Measurements from ENCODE around the gene PILRA. TPM values are rescaled to one million over a fixed set of nuclear protein-coding genes. Genes with fewer than 3 reads are reported as not detected.

Gene PILRA
- total RNA-seq, 1 experiment from 2014 or later = 0.57 TPM

DNA sequence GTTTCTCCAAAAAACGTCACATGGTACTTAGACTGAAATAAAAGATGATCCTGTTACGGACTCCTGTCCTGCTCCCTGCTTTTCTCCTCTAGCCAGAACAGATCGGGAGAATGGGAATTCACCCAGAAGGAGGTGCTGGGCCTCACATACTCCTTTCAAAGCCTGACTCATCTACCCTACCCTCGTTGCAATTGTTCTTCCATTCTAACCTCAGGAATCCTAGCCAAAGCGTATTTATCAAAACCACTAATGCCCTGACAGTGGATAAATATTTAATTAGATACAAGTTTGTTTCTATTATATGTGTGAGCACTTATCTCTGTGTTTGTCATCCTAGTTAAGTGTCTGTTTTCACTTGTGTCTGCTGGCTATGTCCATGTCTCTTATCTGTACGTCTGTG is 33.5 kb downstream of the PILRA start:
- DNase-seq (ENCODE audit: extremely low read depth, low read depth) = no peak

DNA sequence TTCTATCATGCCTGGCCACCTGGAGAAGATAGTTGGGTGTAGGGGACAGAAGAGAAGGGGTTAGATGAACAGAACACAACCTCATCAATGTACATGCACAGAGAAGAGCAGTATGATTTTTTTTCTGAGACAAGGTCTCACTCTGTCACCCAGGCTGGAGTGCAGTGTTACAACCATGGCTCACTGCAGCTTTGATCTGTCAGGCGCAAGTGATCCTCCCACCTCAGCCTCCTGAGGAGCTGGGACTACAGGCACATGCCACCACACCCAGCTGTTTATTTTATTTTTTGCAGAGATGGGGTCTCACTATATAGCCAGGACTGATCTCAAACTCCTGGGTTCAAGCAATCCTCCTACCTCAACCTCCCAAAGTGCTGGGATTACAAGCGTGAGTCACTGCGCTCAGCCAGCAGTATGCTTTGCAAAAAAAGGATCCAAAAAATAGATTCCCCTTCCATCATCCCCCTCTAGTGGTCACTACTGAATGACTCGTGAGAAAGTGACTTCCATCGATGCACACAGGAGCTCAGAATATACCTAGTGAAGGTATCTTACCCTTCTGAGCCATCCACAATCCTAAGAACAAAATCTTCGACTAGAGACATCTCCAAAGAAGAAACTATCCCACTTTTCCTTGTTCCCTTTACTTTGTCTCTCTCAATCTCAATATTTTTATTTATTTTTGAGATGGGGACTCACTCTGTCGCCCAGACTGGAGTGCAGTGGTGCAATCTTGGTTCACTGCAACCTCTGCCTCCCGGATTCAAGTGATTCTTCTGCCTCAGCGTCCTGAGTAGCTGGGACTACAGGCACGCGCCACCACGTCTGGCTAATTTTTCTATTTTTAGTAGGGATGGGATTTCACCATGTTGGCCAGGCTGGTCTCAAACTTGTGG is 34.2 kb downstream of the PILRA start:
- peak; percentile 65 for DNase-seq (ENCODE audit: extremely low read depth, low read depth)

DNA sequence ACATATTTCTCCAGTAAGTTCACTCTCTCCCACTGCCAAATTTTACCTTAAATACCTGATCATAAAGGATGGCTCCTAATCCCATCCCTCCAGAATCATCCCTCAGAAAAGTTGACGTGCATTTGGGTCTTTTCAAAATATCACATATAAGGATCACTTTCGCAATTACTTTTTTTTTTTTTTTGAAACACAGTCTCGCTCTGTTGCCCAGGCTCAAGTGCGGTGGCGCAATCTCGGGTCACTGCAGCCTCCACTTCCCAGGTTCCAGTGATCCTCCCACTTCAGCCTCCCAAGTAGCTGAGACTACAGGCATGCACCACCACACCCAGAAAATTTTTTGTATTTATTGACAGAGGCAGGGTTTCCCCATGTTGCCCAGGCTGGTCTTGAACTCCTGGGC is 37.8 kb downstream of the PILRA start:
- no peak for DNase-seq (ENCODE audit: extremely low read depth, low read depth)

DNA sequence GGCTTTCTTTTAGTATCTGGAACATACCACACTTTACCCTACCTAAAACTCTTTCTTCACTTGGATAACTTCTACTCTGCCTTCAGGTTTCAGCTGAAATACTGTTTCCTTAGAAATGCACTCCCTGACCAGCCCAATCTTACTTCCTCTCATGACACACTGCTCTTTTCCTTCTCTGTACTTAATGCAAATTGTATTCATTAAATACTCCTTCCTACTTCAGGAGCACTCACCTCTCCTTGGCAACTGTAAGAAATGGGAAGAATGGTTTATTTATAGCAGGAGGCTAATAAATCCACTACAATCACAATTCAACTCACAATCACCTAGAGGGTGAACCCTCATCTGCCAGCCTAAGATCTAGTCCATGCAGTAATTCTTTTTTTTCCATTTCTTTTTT is 40.1 kb downstream of the PILRA start:
- DNase-seq (ENCODE audit: extremely low read depth, low read depth) = no peak

DNA sequence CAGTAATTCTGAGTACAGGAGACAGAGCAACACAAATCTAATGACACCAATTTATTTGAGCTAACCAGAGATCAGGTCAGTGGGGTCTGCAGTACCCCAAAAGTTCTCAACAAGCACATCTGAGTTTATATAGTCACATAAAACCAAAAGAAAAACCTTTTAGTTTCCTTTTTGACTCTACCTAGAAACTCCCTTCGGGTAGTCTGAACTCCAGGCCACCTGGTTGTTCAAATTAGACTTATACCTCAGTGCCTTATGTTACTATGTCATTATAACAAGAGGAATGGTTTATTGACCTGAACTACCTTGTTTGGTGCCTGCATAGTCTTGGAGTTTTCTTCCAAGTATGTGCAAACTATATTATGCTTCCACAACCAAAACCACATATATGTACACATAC is 40.6 kb downstream of the PILRA start:
- no peak for DNase-seq (ENCODE audit: extremely low read depth, low read depth)

DNA sequence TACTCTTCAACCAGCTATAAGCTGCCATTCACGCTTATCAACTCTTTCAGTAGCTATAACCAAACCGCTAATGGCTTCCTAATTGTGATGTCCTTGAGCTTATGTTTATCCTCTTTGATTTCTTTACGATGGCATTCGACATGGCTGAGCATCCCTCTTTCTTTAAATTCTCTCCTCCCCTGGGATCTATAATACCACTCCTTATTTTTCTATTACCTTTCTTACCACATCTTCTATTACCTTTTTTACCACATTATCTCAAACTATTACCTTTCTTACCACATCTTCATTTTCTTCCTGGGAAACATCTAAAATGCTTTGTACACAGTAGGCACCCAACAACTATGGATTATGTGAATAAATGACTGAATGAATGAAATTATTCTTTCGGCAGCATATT is 42.2 kb downstream of the PILRA start:
- DNase-seq (ENCODE audit: extremely low read depth, low read depth) = no peak

DNA sequence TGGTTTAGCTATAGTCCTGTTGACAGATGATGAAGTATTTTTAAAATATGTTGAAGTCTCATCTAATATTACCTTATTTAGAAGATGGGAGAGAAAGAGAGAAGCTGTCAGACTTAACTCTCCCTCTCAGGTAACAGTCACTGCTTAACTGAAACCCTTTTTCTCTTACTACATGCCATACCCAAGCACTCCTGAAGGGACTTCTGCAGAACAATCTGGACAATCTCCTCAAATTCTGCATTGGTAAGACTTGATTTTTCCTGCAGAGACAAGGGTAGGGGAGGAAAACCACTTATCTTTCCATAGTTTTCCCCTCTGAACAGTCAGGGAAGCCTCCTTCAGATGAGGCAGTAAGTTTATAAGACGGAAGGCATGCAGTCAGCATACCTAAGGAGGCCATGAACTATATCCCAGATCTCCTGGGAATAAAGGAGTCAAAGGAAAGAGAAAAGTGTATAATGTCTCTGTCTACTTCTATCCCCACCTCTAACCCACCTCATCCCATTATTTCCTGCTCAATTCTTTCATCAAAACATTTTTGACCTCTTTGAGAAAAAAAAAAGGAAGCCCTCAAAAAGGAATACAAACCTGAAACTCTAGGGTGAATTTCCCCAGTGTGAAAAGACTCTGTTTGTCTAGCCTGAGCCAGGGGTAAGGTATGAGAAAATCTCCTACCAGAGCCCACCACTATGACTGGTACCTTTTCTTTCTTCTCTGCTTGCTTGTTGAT is 45.8 kb downstream of the PILRA start:
- DNase-seq (ENCODE audit: extremely low read depth, low read depth) = no peak

DNA sequence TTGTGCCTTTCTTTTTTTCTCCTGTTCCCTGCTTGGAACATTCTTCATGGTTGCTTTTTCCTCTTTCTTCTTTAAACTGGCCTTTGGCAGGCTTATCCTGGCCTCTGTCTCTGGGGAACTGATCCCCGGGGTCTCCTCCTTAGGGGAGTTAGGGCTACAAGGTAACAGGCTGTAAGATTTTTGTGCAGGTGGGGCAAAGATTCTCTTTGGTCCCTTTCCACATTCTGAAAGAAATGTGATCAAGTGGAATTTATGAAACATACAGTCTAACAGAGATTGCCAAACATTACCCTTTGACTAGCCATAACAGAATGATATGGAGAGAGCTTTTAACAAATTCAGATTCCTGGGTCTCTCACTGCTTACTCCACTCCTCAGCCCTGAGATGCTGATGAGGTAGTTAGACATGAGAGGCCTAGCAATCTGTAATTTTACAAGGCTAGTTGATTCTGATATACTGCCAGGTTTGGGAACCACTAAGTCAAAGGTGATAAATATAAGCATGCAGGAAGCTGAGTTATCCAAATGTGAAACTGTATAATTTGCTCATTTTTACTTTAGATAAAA is 46.5 kb downstream of the PILRA start:
- no peak for DNase-seq (ENCODE audit: extremely low read depth, low read depth)

DNA sequence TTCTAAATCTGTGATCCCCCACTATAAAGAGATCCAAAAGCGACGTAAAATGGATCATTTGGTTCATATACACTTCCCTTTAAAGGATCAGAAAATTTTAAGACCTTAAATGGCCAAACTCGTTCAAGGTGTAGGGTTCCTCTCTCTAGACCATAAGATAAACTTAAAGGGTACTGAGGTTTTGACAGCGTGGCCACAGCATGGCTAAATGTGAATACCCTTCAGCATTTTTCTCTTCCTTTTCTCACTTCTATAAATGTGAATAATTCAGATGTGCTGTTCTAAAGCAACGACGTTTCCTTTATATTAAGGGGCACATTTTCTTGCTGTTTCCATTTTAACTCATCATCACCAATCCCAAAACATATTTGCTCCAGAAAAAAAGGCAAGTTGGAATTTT is 50.0 kb downstream of the PILRA start:
- DNase-seq (ENCODE audit: extremely low read depth, low read depth) = no peak

DNA sequence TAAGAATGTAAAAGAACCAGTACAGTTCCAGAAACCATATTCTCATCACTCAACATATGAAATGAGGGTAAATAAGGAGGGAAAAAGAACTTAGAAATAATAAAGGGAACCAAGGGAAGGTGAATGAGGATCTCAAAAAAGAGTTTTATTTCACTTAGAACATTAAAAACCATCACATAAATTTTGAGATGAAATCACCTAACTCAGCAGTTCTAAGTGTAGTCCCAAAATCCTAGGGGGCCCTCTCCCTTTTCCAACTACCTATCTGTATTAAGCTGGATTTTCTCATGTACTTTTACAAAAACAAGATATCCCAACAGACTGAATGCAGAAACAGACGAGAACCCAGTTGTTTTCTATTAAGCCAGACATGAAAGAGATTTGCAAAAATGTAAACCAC is 52.1 kb downstream of the PILRA start:
- no peak for DNase-seq (ENCODE audit: extremely low read depth, low read depth)

DNA sequence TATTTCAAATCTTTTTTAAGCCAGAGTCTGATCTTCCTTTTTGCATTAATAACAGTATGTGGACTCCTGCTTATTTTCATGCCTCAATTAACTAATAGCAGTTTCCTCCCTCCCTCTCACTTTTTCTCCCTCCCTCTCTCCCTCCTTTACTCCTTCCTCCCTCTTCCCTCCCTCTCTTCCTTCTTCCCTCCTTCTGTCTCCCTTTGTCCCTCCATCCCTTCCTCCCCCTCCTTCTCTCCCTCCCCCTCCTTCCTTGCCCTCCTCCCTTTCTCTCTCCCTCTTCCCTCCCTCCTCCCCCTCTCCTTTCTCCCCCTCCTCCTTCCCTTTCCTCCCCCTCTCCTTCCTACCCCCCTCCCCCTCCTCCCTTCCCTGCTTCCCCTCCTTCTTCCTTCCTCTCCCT is 53.2 kb downstream of the PILRA start:
- no peak for DNase-seq (ENCODE audit: extremely low read depth, low read depth)

DNA sequence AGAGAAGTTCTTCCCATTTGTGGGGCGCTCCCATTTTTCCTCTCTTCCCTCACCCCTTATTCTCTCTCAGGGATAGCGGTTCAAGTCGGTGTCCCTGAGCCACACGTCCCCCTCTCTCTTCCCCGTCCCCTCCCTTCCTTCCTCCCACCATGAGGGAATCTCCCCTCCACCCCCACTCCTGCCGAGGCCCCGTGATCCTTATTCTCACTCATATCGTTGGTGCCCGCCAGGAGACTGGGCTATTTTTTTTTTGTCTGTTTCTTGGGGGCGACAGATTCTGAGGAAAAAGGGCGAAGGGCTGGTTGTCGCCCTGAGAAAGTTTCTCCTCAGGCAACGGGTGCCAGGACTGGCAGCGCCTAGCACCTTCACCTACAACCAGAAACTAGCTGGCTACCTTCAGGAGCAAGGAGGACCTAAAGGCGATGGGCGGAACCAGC is 54.5 kb downstream of the PILRA start:
- DNase-seq (ENCODE audit: extremely low read depth, low read depth) = no peak

DNA sequence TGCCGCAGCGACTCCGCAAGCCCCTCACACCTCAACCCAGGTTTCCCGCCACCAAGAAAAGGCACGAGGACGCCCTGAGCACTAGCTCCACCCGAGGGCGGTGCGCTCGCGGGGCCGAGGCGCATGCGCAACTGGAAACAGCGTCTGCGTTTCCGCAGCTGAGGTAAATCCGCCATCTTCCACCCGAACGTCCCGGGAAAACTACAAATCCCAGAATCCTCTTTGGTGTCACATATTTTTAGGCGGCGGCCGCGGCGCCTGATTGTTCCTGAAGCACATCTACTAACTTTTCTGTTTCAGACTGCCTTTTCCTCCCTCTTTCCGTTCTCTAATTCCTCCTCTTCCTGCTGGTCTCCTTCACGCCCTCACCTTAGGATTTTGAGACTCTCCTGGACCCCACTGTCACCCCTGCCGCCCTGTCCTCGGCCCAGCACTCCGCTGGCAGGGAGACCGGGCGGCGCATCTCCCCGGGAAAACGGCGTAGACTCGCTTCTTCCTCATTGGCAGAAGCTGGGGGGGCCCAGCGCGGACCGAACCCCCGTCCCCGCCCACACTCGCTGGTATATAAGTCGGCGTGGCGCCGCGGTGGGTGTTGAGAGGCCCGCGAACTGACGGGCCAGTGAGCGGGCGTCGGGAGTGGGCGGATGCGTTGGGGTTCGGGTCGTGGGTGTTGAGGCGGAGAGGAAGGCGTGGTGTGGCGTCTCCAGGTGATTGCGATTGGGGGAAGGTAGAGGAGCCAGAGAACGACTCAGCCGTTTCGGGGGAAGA is 55.1 kb downstream of the PILRA start, which contains the start of gene ZCWPW1:
TSS of gene ZCWPW1 (minus strand) at position 505 of the 768 bp plus-strand sequence. CDS start 8,054 bp downstream, outside the sequence.
- DNase-seq (ENCODE audit: extremely low read depth, low read depth) = peak; percentile 96

DNA sequence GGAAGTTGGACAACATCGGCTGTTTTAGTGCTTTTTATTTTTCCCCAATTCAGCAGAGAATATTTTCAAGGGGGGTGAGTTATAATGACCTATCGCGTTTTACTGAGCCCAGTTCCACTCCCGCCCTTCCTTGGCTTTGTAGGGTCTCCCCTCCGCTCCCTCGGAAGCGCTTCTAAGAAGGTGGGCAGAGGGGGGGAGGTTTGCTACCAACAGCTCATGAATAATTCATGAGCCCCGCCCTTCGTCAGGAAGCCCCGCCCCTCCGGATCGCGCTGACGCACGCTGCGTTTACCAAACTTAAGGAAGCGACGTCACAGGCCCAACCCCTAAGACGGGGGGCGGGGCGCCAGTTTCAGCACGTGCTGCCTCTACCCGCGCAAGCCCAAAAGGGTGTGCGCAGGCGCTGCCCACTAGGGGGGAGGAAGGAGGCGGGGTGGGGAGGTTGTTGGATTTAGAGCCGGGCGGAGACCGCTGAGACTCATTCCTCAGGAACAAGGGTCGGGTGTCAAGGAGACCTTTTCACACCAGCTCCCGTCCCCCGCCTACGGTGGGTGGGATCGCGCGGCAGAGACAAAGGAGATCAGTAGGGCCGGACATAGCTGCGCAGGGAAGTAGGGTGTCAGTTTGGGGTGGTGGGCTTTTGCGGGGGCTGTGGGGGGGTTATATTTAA is 55.8 kb downstream of the PILRA start:
- peak; percentile 100 for DNase-seq (ENCODE audit: extremely low read depth, low read depth)

DNA sequence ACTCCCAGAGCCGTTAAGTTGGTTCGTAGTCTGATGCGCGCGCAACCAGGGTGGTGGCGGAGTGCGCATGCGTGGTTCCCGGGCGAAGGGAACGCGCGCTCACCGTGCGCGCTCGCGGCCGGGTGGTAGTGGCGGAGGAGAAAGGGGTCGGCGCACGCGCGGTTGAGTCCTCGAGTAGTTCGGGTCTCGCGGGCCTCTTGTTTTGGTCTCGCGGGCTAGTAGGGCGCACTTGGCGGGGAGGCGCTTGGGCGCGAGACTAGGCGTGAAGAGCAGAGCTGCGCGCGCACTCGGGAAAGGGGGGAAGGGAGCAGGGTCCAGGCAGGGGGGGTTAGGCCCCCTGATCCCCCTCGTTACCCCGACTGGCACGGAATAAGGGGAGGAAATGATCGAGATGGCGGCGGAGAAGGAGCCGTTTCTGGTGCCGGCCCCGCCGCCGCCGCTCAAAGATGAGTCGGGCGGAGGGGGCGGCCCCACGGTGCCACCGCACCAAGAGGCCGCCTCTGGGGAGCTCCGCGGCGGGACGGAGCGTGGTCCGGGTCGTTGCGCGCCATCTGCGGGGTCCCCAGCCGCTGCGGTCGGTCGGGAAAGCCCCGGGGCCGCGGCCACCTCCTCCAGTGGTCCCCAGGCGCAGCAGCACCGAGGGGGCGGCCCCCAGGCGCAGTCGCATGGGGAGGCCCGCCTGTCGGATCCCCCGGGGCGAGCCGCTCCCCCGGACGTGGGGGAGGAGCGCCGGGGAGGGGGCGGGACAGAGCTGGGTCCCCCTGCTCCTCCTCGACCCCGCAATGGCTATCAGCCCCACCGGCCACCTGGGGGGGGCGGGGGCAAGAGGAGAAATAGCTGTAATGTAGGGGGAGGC is 56.6 kb downstream of the PILRA start, which contains the start of gene MEPCE:
TSS of gene MEPCE (plus strand) at position 195 of the 856 bp plus-strand sequence. CDS start at position 383, 188 bp downstream.
- DNase-seq (ENCODE audit: extremely low read depth, low read depth) = peak; percentile 95

DNA sequence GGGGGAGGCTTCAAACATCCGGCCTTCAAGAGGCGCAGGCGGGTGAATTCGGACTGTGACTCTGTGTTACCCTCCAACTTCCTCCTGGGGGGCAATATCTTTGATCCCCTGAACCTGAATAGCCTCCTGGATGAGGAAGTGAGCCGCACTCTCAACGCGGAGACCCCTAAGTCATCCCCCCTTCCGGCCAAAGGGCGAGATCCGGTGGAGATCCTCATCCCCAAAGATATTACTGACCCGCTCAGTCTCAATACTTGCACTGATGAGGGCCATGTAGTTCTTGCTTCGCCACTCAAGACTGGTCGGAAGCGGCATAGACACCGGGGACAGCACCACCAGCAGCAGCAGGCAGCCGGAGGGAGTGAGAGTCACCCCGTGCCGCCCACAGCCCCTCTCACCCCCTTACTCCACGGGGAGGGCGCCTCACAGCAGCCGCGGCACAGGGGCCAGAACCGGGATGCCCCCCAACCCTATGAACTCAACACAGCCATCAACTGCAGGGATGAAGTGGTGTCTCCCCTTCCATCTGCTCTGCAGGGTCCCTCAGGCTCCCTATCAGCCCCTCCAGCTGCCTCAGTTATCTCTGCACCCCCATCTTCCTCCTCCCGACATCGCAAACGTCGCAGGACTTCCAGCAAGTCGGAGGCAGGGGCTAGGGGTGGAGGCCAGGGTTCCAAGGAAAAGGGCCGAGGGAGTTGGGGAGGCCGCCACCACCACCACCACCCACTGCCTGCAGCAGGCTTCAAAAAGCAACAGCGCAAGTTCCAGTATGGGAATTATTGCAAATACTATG is 57.4 kb downstream of the PILRA start:
- no peak for DNase-seq (ENCODE audit: extremely low read depth, low read depth)

DNA sequence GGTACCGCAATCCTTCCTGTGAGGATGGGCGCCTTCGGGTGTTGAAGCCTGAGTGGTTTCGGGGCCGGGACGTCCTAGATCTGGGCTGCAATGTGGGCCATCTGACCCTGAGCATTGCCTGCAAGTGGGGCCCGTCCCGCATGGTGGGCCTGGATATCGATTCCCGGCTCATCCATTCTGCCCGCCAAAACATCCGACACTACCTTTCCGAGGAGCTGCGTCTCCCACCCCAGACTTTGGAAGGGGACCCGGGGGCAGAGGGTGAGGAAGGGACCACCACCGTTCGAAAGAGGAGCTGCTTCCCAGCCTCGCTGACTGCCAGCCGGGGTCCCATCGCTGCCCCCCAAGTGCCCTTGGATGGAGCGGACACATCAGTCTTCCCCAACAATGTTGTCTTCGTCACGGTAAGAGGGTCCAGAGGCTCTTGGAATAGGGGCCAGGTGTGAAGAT is 58.0 kb downstream of the PILRA start:
- no peak for DNase-seq (ENCODE audit: extremely low read depth, low read depth)

DNA sequence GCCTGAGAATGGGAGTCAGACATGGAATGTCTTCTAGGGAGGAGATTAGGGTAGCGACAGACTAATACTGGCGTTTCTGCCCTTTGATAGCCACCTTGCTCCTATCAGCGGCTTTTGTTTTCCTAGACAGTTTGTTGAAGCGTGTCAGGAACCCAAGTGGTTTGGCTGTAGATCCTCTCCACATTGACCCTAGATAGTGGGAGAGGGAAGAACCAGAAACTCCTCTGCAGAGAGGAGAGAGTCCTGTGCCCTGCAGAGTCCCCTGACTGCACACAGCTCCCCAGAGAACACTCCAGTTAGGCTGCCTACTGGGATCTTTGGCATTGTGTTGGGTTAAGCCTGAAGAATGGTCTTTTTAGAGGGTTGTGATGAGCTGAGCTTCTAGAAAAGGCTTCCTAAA is 58.8 kb downstream of the PILRA start:
- no peak for DNase-seq (ENCODE audit: extremely low read depth, low read depth)

Data from NCI-H460 (cell line).